Sigmoid colon (tissue), 4 donors: ENCODE measurements around the gene KIF12.

ENCODE experiments used
- EP300 ChIP-seq, 4 donors: sonication (generic); formaldehyde crosslinking; IDR thresholded peaks; one replicate each; pipeline ENCODE4 v1.6.1; 2017; ENCODE audit warnings: antibody characterized with exemption in 4 of 4
- POLR2A ChIP-seq, 2 donors: fragments of 450-650 bp; IDR thresholded peaks; one replicate each; pipeline ENCODE4 v1.6.1; 2016; ENCODE audit warnings: antibody characterized with exemption in 2 of 2, mild to moderate bottlenecking in 2 of 2, moderate library complexity in 2 of 2
- POLR2AphosphoS5 ChIP-seq, 4 donors: sonication (generic); formaldehyde crosslinking; IDR thresholded peaks; one replicate each; pipeline ENCODE4 v1.6.1; 2017; ENCODE audit warnings: antibody characterized with exemption in 4 of 4
- TF ChIP-seq, protein P1 (sequence below), 4 experiments: fragments of 450-650 bp in 3 of 4; fragments of 200-600 bp in 1 of 4; IDR thresholded peaks; one replicate each; pipeline ENCODE4 v1.5.1; 2016 to 2019; ENCODE audit warnings: antibody characterized with exemption in 4 of 4, mild to moderate bottlenecking in 3 of 4, moderate library complexity in 2 of 4

DNA sequence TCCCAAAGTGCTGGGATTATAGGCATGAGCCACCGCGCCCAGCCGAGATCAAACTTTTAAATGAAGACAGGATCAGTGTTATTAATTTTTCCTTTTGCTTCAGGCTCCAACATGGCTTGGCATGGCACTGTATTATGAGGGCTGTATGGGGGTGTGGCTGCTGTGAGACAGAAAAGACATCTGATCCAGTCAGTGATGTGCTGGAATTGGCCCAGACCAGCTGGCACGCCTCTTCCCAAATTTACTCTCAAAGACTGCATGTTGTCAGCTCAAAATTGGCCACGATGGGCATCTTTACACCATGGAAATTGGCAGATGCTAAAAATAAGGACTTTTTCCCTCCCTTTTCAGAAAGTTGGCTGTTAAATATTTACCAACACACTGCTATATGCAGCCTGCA is 44.1 kb upstream of the KIF12 start:
- TF ChIP-seq, protein P1, sequence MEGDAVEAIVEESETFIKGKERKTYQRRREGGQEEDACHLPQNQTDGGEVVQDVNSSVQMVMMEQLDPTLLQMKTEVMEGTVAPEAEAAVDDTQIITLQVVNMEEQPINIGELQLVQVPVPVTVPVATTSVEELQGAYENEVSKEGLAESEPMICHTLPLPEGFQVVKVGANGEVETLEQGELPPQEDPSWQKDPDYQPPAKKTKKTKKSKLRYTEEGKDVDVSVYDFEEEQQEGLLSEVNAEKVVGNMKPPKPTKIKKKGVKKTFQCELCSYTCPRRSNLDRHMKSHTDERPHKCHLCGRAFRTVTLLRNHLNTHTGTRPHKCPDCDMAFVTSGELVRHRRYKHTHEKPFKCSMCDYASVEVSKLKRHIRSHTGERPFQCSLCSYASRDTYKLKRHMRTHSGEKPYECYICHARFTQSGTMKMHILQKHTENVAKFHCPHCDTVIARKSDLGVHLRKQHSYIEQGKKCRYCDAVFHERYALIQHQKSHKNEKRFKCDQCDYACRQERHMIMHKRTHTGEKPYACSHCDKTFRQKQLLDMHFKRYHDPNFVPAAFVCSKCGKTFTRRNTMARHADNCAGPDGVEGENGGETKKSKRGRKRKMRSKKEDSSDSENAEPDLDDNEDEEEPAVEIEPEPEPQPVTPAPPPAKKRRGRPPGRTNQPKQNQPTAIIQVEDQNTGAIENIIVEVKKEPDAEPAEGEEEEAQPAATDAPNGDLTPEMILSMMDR (IDR thresholded peaks at IDR 0.05) = no peak
- TF ChIP-seq POLR2A (IDR thresholded peaks at IDR 0.05) = no peak
- TF ChIP-seq EP300 (IDR thresholded peaks at IDR 0.05) = no peak
- no peak for TF ChIP-seq POLR2AphosphoS5 (IDR thresholded peaks at IDR 0.05)
